Neural progenitor cell (in vitro differentiated cells): ENCODE measurements around the gene GRSF1. TPM values are rescaled to one million over a fixed set of nuclear protein-coding genes. Genes with fewer than 3 reads are reported as not detected.
A peak's percentile ranks its signal among the peaks of the same experiment; 100 is the strongest.

Experiments used
- DNase-seq: peaks from one replicate; pipeline ENCODE4 v3.0.0-alpha.2; 2016; ENCODE audit warnings: low spot score
- H2AFZ ChIP-seq: fragments of 200-600 bp; sonication (generic); replicated peaks from 2 replicates; pipeline ENCODE4 v1.6.1; 2016; ENCODE audit warnings: antibody characterized with exemption
- H3F3A ChIP-seq: fragments of 200-600 bp; sonication (generic); 2 replicates; pipeline ENCODE4 v1.6.1; 2016; ENCODE audit warnings: antibody characterized with exemption, low read depth
- H3K27ac ChIP-seq: fragments of 200-600 bp; sonication (generic); 2 replicates; pipeline ENCODE4 v1.5.1; 2016; ENCODE audit warnings: mild to moderate bottlenecking
- H3K27me3 ChIP-seq: fragments of 200-600 bp; sonication (generic); 2 replicates; pipeline ENCODE4 v1.6.1; 2016; ENCODE audit warnings: mild to moderate bottlenecking, moderate library complexity
- H3K36me3 ChIP-seq: fragments of 200-600 bp; sonication (generic); 2 replicates; pipeline ENCODE4 v1.5.1; 2016
- H3K4me1 ChIP-seq: fragments of 200-600 bp; sonication (generic); 2 replicates; pipeline ENCODE4 v1.6.1; 2016; ENCODE audit warnings: mixed run types
- H3K4me2 ChIP-seq: fragments of 200-600 bp; sonication (generic); 2 replicates; pipeline ENCODE4 v1.6.1; 2016
- H3K4me3 ChIP-seq: fragments of 200-600 bp; sonication (generic); 2 replicates; pipeline ENCODE4 v1.5.1; 2016
- H3K79me2 ChIP-seq: fragments of 200-600 bp; sonication (generic); 2 replicates; pipeline ENCODE4 v1.6.1; 2016; ENCODE audit warnings: low read depth
- H3K9ac ChIP-seq: fragments of 200-600 bp; sonication (generic); 2 replicates; pipeline ENCODE4 v1.6.1; 2016
- H3K9me3 ChIP-seq: fragments of 200-600 bp; sonication (generic); 2 replicates; pipeline ENCODE4 v1.5.1; 2016; ENCODE audit warnings: low read depth
- H4K20me1 ChIP-seq: fragments of 200-600 bp; sonication (generic); 2 replicates; pipeline ENCODE4 v1.6.1; 2016; ENCODE audit warnings: low read depth
- H3K27ac Mint-ChIP-seq: 3 replicates; pipeline ENCODE4 v1.8.0; 2021; ENCODE audit warnings: mixed read lengths
- H3K27me3 Mint-ChIP-seq: 2 replicates; pipeline ENCODE4 v1.8.0; 2022; ENCODE audit warnings: low read depth, mild to moderate bottlenecking, inconsistent platforms, moderate library complexity, mixed read lengths; ENCODE audit not compliant: insufficient read depth
- H3K36me3 Mint-ChIP-seq: 3 replicates; pipeline ENCODE4 v1.8.0; 2021; ENCODE audit warnings: mixed read lengths
- H3K4me1 Mint-ChIP-seq: 3 replicates; pipeline ENCODE4 v1.8.0; 2021; ENCODE audit warnings: mixed read lengths
- H3K4me3 Mint-ChIP-seq: 3 replicates; pipeline ENCODE4 v1.8.0; 2021; ENCODE audit warnings: mild to moderate bottlenecking, moderate library complexity, mixed read lengths
- H3K9me3 Mint-ChIP-seq: 3 replicates; pipeline ENCODE4 v1.8.0; 2020; ENCODE audit warnings: mixed read lengths
- CTCF ChIP-seq: fragments of 200-600 bp; sonication (generic); IDR thresholded peaks from 2 replicates; pipeline ENCODE4 v1.5.1; 2017; ENCODE audit warnings: antibody characterized with exemption, mild to moderate bottlenecking
- EZH2 ChIP-seq: fragments of 200-600 bp; sonication (generic); IDR thresholded peaks from 2 replicates; pipeline ENCODE4 v1.6.1; 2017; ENCODE audit warnings: antibody characterized with exemption, mild to moderate bottlenecking, moderate library complexity
- EZH2phosphoT487 ChIP-seq: fragments of 200-600 bp; sonication (generic); IDR thresholded peaks from 2 replicates; pipeline ENCODE4 v1.6.1; 2017; ENCODE audit warnings: antibody characterized with exemption
- total RNA-seq: library from RNA; depleted of rRNA; stranded (reverse); fragments of >200 nt; gene quantifications from 2 replicates; pipeline ENCODE4 v1.2.3, GENCODE V29; 2015; ENCODE audit warnings: low replicate concordance

The GRSF1 gene
- total RNA-seq, 1 donor from 2014 or later = 136 TPM

DNA sequence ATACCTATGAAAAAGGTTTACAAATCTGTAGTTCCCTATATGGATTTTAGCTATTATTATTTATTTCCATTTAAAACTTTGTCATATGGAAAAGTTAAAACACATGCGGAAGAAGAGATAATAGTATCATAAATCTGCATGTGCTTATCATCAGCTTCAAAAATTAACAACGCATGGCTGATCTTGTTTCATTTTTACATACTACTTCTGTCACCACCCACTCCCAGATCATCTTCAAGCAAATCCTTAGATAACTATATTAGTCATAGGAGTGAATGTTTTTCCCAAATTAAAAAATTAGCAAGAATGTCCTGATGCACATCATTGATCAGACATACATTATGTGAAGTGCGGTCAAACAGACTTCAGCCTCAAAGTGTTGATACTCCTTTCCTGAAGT is 37.9 kb upstream of the GRSF1 start:
- no peaks in the 10 kb centered on the region for H4K20me1 ChIP-seq

DNA sequence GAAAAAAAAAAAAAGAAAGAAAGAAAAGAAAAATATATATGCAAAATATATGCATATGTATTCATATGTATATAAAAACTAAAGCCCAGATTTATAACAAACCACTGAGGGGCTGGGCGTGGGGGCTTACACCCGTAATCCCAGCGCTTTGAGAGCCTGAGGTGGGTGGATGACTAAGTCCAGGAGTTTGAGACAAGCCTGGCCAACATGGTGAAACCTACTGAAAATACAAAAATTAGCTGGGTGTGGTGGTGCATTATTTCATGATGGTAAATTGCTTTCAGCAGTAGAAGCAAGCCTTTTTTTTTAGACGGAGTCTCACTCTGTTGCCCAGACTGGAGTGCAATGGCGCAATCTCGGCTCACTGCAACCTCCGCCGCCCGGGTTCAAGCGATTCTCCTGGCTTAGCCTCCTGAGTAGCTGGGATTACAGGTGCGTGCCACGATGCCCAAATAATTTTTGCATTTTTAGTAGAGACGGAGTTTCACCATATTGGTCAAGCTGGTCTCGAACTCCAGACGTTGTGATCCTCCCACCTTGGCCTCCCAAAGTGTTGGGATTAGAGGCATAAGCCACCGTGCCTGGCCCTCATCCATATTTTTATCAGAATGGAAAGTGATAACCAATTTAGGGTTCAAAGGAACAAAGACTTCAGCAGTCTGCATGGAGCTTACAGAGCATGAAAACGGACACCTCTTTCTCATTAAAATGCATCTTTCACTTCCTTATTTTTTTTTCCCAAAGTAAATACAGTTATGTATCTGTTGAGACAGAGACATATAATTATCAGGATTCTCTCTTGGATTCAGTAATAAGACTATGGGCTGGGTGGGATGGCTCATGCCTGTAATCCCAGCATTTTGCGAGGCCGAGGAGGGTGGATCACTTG is 34.8 kb upstream of the GRSF1 start:
- Histone ChIP-seq H3K9ac (no peak overlapping the region), H3K79me2 (no peaks in the 10 kb centered on the region), H3K4me1 (no peaks in the 10 kb centered on the region), H3K27me3 (no peaks in the 10 kb centered on the region), H2AFZ (no peak overlapping the region), H3K4me2 (no peak overlapping the region), H3K27ac (no peak overlapping the region), H3K9me3 (no peaks in the 10 kb centered on the region), H4K20me1 (no peaks in the 10 kb centered on the region), H3F3A (no peaks in the 10 kb centered on the region), H3K4me3 (no peak overlapping the region), H3K36me3 (no peaks in the 10 kb centered on the region)
- Mint-ChIP-seq H3K4me1 (no peaks in the 10 kb centered on the region), H3K4me3 (no peak overlapping the region), H3K27ac (no peak overlapping the region), H3K9me3 (no peaks in the 10 kb centered on the region), H3K36me3 (no peaks in the 10 kb centered on the region), H3K27me3 (no peaks in the 10 kb centered on the region)
- no peak for DNase-seq
- TF ChIP-seq EZH2 (no peak), EZH2phosphoT487 (no peak), CTCF (no peak)

More for the DNA sequence above, 37.9 kb upstream of the GRSF1 start:
- Histone ChIP-seq H3K4me1 (no peaks in the 10 kb centered on the region), H2AFZ (no peak overlapping the region), H3K27me3 (no peaks in the 10 kb centered on the region), H3F3A (no peaks in the 10 kb centered on the region), H3K79me2 (no peaks in the 10 kb centered on the region), H3K36me3 (no peaks in the 10 kb centered on the region), H3K9ac (no peak overlapping the region), H3K4me3 (no peak overlapping the region), H3K9me3 (no peaks in the 10 kb centered on the region), H3K27ac (no peak overlapping the region), H3K4me2 (no peak overlapping the region)
- H3K36me3 Mint-ChIP-seq = no peaks in the 10 kb centered on the region
- no peak for DNase-seq
- H3K4me3 Mint-ChIP-seq = no peak overlapping the region
- no peak for TF ChIP-seq EZH2
- TF ChIP-seq CTCF = no peak
- TF ChIP-seq EZH2phosphoT487 = no peak
- H3K4me1 Mint-ChIP-seq = no peaks in the 10 kb centered on the region
- H3K27ac Mint-ChIP-seq = no peak overlapping the region
- no peaks in the 10 kb centered on the region for H3K27me3 Mint-ChIP-seq
- H3K9me3 Mint-ChIP-seq = no peaks in the 10 kb centered on the region

GRCh38 chr4:70873216-70873615 is 33.5 kb upstream of the GRSF1 start:
- Histone ChIP-seq H3K27me3 (no peaks in the 10 kb centered on the region), H3K79me2 (no peaks in the 10 kb centered on the region), H3K27ac (no peak overlapping the region), H3K4me2 (no peak overlapping the region), H3K4me3 (no peak overlapping the region), H3K4me1 (peaks cover 3% of the 10 kb centered on the region), H3F3A (no peaks in the 10 kb centered on the region), H3K9me3 (no peaks in the 10 kb centered on the region), H3K9ac (no peak overlapping the region), H3K36me3 (no peaks in the 10 kb centered on the region), H2AFZ (peak overlapping the region; percentile 18), H4K20me1 (no peaks in the 10 kb centered on the region)
- no peak for DNase-seq
- Mint-ChIP-seq H3K27me3 (no peaks in the 10 kb centered on the region), H3K27ac (no peak overlapping the region), H3K36me3 (no peaks in the 10 kb centered on the region), H3K9me3 (no peaks in the 10 kb centered on the region), H3K4me3 (no peak overlapping the region), H3K4me1 (peaks cover 5% of the 10 kb centered on the region)
- TF ChIP-seq EZH2 (no peak), CTCF (no peak), EZH2phosphoT487 (no peak)
